Prostate gland (tissue), 2 donors: Measurements from ENCODE around the gene ITGB5.

Experiments used
- CTCF ChIP-seq, 4 experiments: fragments of 200-600 bp in 2 of 4; fragments of 450-650 bp in 2 of 4; sonication (generic) in 2 of 4; IDR thresholded peaks; 1 replicate in 3 of 4; 2 replicates in 1 of 4; pipeline ENCODE4 v1.5.1; 2016 to 2019; ENCODE audit warnings: antibody characterized with exemption in 4 of 4, mild to moderate bottlenecking in 2 of 4, moderate library complexity in 2 of 4
- POLR2A ChIP-seq: fragments of 450-650 bp; IDR thresholded peaks from one replicate; pipeline ENCODE4 v1.6.1; 2016; ENCODE audit warnings: antibody characterized with exemption, mild to moderate bottlenecking
- POLR2AphosphoS5 ChIP-seq: sonication (generic); formaldehyde crosslinking; IDR thresholded peaks from one replicate; pipeline ENCODE4 v1.6.1; 2017; ENCODE audit warnings: antibody characterized with exemption

GRCh38 chr3:124776856-124777255 is 110.3 kb downstream of the ITGB5 start:
- TF ChIP-seq CTCF (IDR thresholded peaks at IDR 0.05) (no peak), POLR2A (no peak), POLR2AphosphoS5 (no peak)
